Left lobe of liver (tissue), 2 donors: Measurements from ENCODE around the gene RC3H2. TPM values are rescaled to one million over a fixed set of nuclear protein-coding genes. Genes with fewer than 3 reads are reported as not detected.
"Not testable (repeated sequence)": the region's sequence is repeated elsewhere in the genome, so short reads cannot be mapped to it uniquely, and the experiment has no call there.

ENCODE experiments used
- ATAC-seq: fragments of 200-7000 bp; cut with Tn5 transposase; one replicate; pipeline ENCODE4 v1.9.1; 2020; ENCODE audit warnings: mild to moderate bottlenecking, moderate library complexity
- DNase-seq: peaks from one replicate; pipeline ENCODE4 v3.0.0-alpha.2; 2020; ENCODE audit warnings: low spot score
- total RNA-seq: library from RNA; stranded (reverse); gene quantifications from one replicate; pipeline ENCODE4 v1.2.1, GENCODE V29; 2021
- donor health status: DM: no; HTN: no; CAD: no; lungs with moderate emphysema.
- donor health status: DM: no; HTN: yes; CAD: no.

RC3H2 gene
- total RNA-seq, 1 donor from 2014 or later = 15.1 TPM

- ATAC-seq (no peak), DNase-seq (no peak)
Observed at GRCh38 chr9:122848256-122848943, 56.8 kb downstream of the RC3H2 start.

- no peak for ATAC-seq
- DNase-seq = no peak
Observed at GRCh38 chr9:122846371-122846940, 58.7 kb downstream of the RC3H2 start.

- ATAC-seq = no peak
- no peak for DNase-seq
Observed at GRCh38 chr9:122845116-122845515, 60.0 kb downstream of the RC3H2 start.

- ATAC-seq (no peak), DNase-seq (no peak)
Observed at GRCh38 chr9:122844137-122844536, 61.0 kb downstream of the RC3H2 start.

GRCh38 chr9:122841501-122841900, 63.7 kb downstream of the RC3H2 start:
- no peak for DNase-seq
- ATAC-seq = no peak

GRCh38 chr9:122838441-122838840, 66.7 kb downstream of the RC3H2 start:
- not testable (repeated sequence) for ATAC-seq, DNase-seq

- no peak for ATAC-seq
- no peak for DNase-seq
Observed at GRCh38 chr9:122837266-122837850, 67.8 kb downstream of the RC3H2 start.

- peak; percentile 23 for ATAC-seq
- no peak for DNase-seq
Observed at GRCh38 chr9:122835313-122835731, 69.8 kb downstream of the RC3H2 start.

- DNase-seq (no peak), ATAC-seq (no peak)
Observed at GRCh38 chr9:122832194-122832593, 73.0 kb downstream of the RC3H2 start.

- DNase-seq, ATAC-seq: not testable (repeated sequence)
Observed at GRCh38 chr9:122828965-122829284, 76.2 kb downstream of the RC3H2 start.

- no peak for DNase-seq
- ATAC-seq = no peak
Observed at GRCh38 chr9:122827761-122828093, 77.4 kb downstream of the RC3H2 start.

GRCh38 chr9:122822938-122823337, 82.2 kb downstream of the RC3H2 start:
- DNase-seq (no peak), ATAC-seq (no peak)

GRCh38 chr9:122822056-122822455, 83.1 kb downstream of the RC3H2 start:
- no peak for DNase-seq
- ATAC-seq = no peak

GRCh38 chr9:122821278-122821943, 83.7 kb downstream of the RC3H2 start:
- DNase-seq (no peak), ATAC-seq (peak; percentile 51)

GRCh38 chr9:122820490-122820845, 84.7 kb downstream of the RC3H2 start:
- no peak for DNase-seq
- no peak for ATAC-seq

- ATAC-seq (no peak), DNase-seq (no peak)
Observed at GRCh38 chr9:122819791-122820489, 85.2 kb downstream of the RC3H2 start.

GRCh38 chr9:122819326-122819725, 85.8 kb downstream of the RC3H2 start:
- ATAC-seq (no peak), DNase-seq (no peak)

GRCh38 chr9:122816163-122816867, 88.8 kb downstream of the RC3H2 start:
- DNase-seq (no peak), ATAC-seq (peak; percentile 64)

- DNase-seq (peak; percentile 11), ATAC-seq (no peak)
Observed at GRCh38 chr9:122815544-122815943, 89.6 kb downstream of the RC3H2 start.

- ATAC-seq (no peak), DNase-seq (no peak)
Observed at GRCh38 chr9:122814545-122814944, 90.6 kb downstream of the RC3H2 start.

- no peak for ATAC-seq
- no peak for DNase-seq
Observed at GRCh38 chr9:122812736-122813135, 92.4 kb downstream of the RC3H2 start.
